Brain microvascular endothelial cell (primary cell): ENCODE results near the gene RMND1.

Experiments used
- DNase-seq: peaks from one replicate; pipeline ENCODE4 v3.0.0-alpha.2; 2020
- H3K27ac ChIP-seq: fragments of 250-450 bp; sonication (Bioruptor Pico); 2 replicates; pipeline ENCODE4 v1.5.1; 2020; ENCODE audit warnings: mild to moderate bottlenecking, moderate library complexity
- H3K27me3 ChIP-seq: fragments of 250-450 bp; sonication (Bioruptor Pico); replicated peaks from 2 replicates; pipeline ENCODE4 v1.5.1; 2020; ENCODE audit warnings: mild to moderate bottlenecking
- H3K36me3 ChIP-seq: fragments of 250-450 bp; sonication (Bioruptor Pico); replicated peaks from 2 replicates; pipeline ENCODE4 v1.5.1; 2020; ENCODE audit warnings: mild to moderate bottlenecking
- H3K4me3 ChIP-seq: 2 replicates; pipeline ENCODE4 v1.5.1; 2011; ENCODE audit warnings: low read depth, mild to moderate bottlenecking, control low read depth, low read length, moderate library complexity
- in situ Hi-C: cut with HindIII; loops from 2 replicates; pipeline ENCODE4 v1.10.0; 2017; ENCODE audit warnings: low sequenced_read_pairs, low pct_ligation_motif_present
- TF ChIP-seq, protein P1 (sequence below): IDR thresholded peaks from 2 replicates; pipeline ENCODE4 v1.5.1; 2011; ENCODE audit warnings: low read depth, mild to moderate bottlenecking, moderate library complexity, low read length, control low read depth, inconsistent platforms; ENCODE audit errors: missing control alignments

The RMND1 gene, protein sequence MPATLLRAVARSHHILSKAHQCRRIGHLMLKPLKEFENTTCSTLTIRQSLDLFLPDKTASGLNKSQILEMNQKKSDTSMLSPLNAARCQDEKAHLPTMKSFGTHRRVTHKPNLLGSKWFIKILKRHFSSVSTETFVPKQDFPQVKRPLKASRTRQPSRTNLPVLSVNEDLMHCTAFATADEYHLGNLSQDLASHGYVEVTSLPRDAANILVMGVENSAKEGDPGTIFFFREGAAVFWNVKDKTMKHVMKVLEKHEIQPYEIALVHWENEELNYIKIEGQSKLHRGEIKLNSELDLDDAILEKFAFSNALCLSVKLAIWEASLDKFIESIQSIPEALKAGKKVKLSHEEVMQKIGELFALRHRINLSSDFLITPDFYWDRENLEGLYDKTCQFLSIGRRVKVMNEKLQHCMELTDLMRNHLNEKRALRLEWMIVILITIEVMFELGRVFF

DNA sequence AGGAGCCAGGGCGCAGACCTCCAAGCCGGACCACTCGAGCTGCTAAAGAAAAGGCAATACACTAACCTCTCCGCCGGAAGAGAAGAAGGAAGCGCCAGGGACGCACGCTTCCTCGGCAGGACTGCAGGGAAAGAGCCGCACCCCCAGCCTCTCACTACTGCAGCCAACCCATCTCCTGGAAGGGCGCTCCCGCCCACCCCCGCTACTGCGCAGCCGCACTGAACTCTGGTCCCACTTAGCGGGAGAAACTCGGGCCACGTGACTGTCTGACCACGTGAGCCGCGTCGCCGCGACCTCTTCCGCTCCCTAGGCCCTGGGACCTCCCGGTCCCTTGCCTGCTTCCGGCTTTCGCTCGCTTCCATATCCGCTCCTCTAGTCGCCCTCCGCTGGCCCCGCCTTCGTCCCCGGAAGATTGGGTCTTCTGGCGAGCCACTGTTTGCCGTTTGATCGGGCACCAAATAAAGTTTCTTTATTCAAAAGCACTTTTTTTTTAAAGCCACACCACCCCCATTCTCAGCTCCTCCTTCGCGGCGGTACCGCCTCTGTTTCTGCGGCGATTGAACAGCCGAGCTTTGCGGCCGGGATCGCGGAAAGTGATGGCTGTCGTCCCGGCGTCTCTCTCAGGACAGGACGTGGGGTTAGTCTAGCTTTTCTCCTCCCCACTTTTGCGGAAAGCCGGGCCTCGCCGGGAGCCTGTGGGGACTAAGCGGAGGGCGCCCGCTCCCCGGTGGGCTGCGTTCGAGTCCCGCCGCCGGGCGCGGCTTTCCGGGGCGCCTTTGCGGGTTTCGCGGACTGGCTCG is at the start of gene RMND1:
RMND1 (minus strand) TSS at position 177 of the 800 bp plus-strand sequence. CDS start 6,315 bp downstream, outside the sequence.
- in situ Hi-C loops, result no loop called here
- Histone ChIP-seq H3K27ac (peak within 1 kb of the TSS; percentile 69), H3K4me3 (peak within 1 kb of the TSS; percentile 65), H3K36me3 (no peaks in the 10 kb centered on the region), H3K27me3 (no peaks in the 10 kb centered on the region)
- TF ChIP-seq, protein P1, sequence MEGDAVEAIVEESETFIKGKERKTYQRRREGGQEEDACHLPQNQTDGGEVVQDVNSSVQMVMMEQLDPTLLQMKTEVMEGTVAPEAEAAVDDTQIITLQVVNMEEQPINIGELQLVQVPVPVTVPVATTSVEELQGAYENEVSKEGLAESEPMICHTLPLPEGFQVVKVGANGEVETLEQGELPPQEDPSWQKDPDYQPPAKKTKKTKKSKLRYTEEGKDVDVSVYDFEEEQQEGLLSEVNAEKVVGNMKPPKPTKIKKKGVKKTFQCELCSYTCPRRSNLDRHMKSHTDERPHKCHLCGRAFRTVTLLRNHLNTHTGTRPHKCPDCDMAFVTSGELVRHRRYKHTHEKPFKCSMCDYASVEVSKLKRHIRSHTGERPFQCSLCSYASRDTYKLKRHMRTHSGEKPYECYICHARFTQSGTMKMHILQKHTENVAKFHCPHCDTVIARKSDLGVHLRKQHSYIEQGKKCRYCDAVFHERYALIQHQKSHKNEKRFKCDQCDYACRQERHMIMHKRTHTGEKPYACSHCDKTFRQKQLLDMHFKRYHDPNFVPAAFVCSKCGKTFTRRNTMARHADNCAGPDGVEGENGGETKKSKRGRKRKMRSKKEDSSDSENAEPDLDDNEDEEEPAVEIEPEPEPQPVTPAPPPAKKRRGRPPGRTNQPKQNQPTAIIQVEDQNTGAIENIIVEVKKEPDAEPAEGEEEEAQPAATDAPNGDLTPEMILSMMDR, result no peak
- peak; percentile 100 for DNase-seq

DNA sequence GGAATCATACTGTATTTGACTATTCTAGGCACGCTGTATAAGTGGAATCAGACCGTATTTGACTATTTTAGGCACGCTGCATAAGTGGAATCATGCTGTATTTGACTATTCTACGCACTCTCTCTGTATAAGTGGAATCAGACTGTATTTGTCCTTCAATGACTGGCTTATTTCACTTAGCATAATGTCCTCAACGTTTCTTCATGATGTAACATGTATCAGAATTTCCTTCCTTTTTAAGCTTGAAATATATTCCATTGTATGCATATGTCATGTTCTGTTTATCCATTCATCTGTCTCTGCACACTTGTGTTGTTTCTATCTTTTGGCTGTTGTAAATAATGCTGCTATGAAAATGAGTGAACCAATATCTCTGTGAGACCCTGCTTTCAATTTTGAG is 47.6 kb upstream of the RMND1 start:
- in situ Hi-C loops, result no loop called here
- TF ChIP-seq, protein P1, result no peak
- Histone ChIP-seq H3K27me3 (no peaks in the 10 kb centered on the region), H3K4me3 (no peak overlapping the region), H3K27ac (no peak overlapping the region), H3K36me3 (no peaks in the 10 kb centered on the region)
- no peak for DNase-seq

DNA sequence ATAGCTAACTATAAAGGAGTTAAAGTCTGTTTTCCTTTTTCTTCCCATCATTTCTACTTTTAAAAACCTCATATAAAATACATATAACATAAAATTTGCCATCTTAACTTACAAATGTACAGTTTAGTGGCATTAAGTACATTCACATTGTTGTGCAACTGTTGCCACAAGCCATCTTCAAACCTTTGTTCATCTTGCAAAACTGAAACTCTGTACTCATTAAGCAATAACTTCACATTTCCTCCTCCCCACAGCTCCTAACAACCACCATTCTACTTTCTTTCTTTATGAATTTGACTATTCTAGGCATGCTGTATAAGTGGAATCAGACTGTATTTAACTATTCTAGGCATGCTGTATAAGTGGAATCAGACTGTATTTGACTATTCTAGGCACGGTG is 46.4 kb upstream of the RMND1 start:
- Histone ChIP-seq H3K4me3 (no peak overlapping the region), H3K36me3 (no peaks in the 10 kb centered on the region), H3K27ac (no peak overlapping the region), H3K27me3 (no peaks in the 10 kb centered on the region)
- in situ Hi-C loops, result no loop called here
- DNase-seq, result no peak
- TF ChIP-seq, protein P1, result no peak

DNA sequence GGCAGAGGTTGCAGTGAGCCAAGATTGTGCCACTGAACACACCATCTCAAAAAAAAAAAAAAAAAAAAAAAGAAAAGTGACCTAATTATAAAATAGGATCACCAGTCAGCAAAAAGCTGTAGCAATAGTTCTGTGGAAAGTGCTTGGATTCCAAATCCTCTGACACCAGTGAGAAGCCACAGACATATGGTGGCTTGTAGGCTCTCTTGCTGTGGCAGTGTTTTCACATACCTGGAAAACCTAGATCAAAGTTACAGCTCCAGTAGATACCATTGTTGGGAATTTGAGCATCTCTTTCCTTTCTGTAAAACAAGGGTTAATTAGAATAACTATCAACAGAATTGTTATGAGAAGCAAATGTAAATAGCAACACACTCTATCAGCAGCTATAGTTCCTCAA is 46.0 kb upstream of the RMND1 start:
- Histone ChIP-seq H3K4me3 (no peak overlapping the region), H3K27ac (no peak overlapping the region), H3K27me3 (no peaks in the 10 kb centered on the region), H3K36me3 (no peaks in the 10 kb centered on the region)
- DNase-seq, result no peak
- in situ Hi-C loops, result no loop called here
- TF ChIP-seq, protein P1, result no peak

DNA sequence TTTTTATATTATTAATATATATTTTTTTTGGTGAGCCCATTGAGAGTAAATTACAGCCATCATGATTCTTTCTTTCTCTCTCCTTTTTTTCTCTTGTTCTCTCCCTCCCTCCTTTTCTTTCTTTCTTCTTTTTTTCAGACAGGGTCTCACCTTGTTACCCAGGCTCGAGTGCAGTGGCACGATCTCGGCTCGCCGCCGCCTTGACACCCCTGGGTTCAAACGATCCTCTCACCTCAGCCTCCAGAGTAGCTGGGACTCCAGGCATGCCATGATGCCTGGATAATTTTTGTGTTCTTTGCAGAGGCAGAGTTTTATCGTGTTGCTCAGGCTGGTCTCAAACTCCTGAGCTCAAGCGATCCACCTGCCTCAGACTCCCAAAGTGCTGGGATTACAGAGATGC is 43.5 kb upstream of the RMND1 start:
- Histone ChIP-seq H3K4me3 (no peak overlapping the region), H3K27me3 (no peaks in the 10 kb centered on the region), H3K27ac (no peak overlapping the region), H3K36me3 (no peaks in the 10 kb centered on the region)
- no peak for DNase-seq
- TF ChIP-seq, protein P1, result no peak
- in situ Hi-C loops, result no loop called here
